ENCODE measurements around the gene DDX39B. TPM values are rescaled to one million over a fixed set of nuclear protein-coding genes. Genes with fewer than 3 reads are reported as not detected.

DDX39B gene
- total RNA-seq, 4 donors from 2014 or later, result 244 to 322 (median 271) TPM

DNA sequence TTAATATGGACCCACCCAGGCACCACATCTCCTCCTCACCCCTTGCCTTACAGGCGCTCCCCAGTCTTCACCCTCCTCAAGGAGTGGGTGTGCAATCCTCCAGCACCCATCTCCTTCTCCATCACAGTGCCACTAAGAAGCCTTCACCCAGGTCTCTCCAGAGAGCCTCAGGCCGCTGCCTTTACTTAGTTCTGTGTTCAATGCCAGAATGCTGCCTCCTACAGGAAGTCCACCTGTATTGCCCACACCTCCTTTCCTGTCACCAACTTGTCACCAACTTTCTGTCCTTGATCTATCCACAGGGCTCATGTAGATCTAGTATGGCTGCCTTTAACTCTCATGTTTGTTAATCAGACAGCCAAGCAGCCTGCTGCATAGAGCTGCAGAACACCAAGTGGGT is 43.7 kb upstream of the DDX39B start:
- TF ChIP-seq, protein P1, sequence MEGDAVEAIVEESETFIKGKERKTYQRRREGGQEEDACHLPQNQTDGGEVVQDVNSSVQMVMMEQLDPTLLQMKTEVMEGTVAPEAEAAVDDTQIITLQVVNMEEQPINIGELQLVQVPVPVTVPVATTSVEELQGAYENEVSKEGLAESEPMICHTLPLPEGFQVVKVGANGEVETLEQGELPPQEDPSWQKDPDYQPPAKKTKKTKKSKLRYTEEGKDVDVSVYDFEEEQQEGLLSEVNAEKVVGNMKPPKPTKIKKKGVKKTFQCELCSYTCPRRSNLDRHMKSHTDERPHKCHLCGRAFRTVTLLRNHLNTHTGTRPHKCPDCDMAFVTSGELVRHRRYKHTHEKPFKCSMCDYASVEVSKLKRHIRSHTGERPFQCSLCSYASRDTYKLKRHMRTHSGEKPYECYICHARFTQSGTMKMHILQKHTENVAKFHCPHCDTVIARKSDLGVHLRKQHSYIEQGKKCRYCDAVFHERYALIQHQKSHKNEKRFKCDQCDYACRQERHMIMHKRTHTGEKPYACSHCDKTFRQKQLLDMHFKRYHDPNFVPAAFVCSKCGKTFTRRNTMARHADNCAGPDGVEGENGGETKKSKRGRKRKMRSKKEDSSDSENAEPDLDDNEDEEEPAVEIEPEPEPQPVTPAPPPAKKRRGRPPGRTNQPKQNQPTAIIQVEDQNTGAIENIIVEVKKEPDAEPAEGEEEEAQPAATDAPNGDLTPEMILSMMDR (IDR thresholded peaks at IDR 0.05), result no peak
- DNase-seq (ENCODE audit: low spot score) (no peak), ATAC-seq (ENCODE audit: low FRiP score) (no peak)

DNA sequence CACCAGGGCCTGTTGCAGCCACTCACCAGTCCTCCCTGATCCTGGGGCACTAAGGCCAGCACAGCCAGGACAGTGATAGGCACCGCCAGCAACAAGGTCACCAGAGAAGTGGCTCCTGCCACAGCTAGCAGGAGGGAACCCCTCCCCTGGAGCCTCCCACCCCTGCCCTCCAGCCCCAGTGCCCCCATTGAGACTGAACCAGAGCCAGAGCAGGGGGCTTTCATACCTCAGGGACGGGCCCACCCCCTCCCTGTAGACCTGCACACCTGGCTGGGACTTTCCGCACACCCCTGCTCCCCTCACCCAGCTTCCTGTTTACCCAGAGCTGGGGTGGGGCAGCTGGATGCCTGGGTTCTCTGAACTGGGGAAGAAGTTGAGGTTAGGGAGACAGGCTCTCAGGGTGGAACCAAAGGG is 40.4 kb upstream of the DDX39B start, which contains the start of gene LTB:
TSS of gene LTB (minus strand) at position 195 of the 414 bp plus-strand sequence. CDS start at position 188, 7 bp downstream.
- TF ChIP-seq, protein P1 (IDR thresholded peaks at IDR 0.05), result no peak
- ATAC-seq (ENCODE audit: low FRiP score) (no peak), DNase-seq (ENCODE audit: low spot score) (no peak)

DNA sequence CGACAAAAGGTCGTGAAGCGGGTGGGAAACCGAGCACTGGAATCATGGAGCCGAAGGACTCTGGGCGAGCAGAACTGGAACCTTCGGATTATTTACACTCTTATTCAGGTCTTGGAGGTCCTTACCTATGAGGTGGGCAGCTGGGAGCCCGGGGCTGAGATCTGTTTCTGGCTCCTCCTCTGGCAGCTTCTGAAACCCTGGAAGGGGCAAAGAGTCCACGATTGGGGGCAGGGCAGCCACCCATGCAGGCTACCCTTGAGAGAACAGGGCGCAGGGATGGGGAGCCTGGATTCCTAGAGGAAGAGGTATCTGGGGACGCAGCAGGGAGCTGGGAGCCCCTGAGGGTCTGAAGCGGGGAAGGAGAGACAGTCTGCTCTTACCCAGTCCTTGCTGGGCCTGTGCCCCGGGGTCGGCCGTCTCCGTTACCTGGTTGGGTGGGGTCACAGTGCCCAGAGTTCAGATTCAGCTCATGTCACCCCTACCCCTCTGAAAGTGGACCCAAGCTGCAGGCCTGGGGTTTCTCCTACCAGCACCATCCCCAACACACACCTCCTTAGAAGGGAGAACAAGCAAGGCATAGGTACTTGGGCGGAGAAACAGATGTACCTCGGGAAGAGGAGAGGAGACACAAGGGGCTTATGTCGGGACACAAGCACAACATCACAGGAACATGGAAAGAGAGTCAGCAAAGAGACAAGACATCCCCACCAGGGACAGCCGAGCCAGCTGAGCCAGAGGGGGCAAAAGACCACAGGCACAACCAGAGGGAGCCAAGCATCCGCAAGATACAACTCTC is 39.8 kb upstream of the DDX39B start:
- TF ChIP-seq, protein P1 (IDR thresholded peaks at IDR 0.05), result no peak
- no peak for DNase-seq (ENCODE audit: low spot score)
- no peak for ATAC-seq (ENCODE audit: low FRiP score)

DNA sequence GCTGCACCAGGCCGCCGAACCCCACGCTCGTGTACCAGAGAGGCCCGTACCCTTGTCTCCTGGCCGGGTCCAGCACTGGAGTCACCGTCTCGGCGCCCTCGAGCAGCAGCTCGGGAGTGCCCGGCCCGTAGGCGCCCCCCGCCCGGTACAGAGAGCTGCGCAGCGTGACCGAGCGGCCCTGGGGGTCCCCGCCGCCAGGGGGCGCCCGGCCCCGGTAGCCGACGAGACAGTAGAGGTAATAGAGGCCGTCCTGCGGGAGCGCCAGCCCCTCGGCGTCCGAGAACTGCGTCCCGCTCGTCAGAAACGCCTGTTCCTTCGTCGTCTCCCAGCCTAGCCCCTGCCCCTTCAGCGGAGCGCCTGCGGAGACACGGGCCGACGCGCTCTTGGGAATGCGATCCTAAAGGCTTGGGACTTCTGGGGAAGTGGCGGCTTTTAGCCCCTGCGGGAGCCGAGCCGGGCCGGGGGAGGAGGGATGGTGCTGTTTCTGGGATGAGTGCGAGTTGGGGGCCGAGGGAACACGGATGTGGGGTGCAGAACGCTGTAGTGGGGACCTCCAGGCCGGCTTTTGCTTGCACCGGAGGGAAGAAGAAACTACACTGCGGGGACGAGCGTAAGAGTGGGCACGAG is 39.1 kb upstream of the DDX39B start:
- TF ChIP-seq, protein P1 (IDR thresholded peaks at IDR 0.05), result peak in 2 of 3 donors; percentile 74 to 78
- DNase-seq (ENCODE audit: low spot score), result peak; percentile 75
- peak; percentile 97 for ATAC-seq (ENCODE audit: low FRiP score)

DNA sequence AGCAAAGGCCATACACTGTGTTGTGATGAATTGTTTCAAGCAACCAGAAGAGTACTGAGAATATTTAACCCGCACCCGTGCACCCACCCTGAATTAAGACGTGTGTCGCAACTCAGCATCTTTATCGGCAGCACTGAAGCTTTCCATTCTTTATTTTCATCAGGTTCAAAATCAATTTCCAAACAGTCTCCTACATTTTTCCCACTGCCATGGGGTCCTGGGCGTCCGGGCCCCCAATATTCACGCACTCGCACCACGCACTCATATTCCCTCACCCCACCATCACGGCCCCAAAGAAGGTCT is 38.6 kb upstream of the DDX39B start:
- ATAC-seq (ENCODE audit: low FRiP score) (no peak), DNase-seq (ENCODE audit: low spot score) (no peak)
- TF ChIP-seq, protein P1 (IDR thresholded peaks at IDR 0.05), result no peak

DNA sequence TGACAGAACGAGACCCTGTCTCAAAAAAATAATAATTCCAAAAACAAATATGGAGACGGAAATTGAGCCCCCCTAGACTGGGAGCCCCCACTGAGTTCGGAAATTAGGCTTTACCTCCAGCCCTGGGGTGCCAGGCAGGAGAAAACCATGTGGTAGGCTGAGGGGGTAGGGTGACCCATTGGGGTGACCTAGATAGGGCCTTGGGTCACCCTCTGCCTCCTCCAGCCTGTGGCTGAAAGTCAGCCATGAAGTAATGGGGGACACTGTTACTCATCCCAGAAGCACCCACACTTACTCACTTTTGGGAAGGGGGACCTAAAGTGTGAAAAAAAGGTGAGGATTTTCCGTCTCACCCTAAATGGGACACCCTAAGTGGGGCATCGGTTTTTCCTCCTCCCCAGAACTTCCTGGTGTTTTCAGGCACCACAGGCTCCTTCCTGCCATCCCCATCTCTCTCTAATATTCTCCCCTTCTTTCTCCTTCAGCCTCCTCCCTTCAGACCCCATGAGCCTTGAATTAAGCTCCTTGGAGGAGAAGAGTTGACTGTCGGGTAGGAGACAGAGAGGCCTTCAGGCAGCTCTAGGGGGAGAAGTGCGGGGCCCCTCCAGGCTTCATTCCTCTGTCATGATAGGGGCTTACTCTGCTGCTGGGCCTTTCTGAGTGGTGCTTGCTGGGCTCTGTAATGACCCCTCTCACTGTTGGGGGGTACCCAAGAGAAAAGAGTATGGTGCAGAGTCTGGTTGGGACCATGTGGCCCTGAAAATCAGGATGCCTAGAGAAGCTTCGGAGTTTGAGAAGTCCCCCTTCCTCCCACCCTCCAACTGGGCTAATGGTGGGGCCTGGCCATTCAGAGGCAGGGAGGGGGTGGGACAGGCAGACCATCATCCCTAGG is 38.0 kb upstream of the DDX39B start:
- TF ChIP-seq, protein P1 (IDR thresholded peaks at IDR 0.05), result no peak
- ATAC-seq (ENCODE audit: low FRiP score), result no peak
- DNase-seq (ENCODE audit: low spot score), result no peak
